ENCODE results near the gene DLG1.
A peak's percentile ranks its signal among the peaks of the same experiment; 100 is the strongest.

DLG1 gene

DNA sequence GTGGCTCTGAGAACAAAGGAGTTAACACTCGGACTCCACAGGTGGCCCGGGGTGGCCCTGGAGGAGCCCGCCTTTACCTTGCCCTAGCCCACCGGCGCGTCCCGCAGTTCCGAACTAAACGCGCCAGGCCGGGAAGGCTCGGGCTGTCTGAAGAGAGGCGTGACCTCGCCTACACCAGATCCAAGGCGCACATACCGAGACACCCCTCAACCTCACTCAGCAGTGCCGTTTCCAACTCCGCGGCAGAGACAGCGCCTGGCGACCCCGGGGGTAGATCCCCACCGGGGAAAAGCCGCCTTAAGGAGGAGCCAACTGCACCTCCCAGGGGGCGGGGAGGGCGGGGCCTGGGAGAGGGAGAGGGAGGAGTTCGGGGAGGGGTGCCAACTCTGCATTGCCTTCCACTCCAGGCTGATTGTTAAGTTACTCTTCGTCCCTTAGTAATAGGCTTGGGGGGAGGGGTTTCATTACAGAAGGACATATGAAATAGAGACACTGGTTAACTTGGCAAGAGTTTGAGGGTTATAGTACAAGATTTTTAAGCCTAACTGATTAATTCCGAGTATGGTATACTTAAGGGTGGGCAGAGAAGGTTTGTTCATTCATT is at the start of gene DLG1:
Gene DLG1 (minus strand): TSS at position 272 of the 604 bp plus-strand sequence. CDS start 1,408 bp downstream, outside the sequence.
- peak; percentile 91 for DNase-seq (ENCODE audit: low read depth)

DNA sequence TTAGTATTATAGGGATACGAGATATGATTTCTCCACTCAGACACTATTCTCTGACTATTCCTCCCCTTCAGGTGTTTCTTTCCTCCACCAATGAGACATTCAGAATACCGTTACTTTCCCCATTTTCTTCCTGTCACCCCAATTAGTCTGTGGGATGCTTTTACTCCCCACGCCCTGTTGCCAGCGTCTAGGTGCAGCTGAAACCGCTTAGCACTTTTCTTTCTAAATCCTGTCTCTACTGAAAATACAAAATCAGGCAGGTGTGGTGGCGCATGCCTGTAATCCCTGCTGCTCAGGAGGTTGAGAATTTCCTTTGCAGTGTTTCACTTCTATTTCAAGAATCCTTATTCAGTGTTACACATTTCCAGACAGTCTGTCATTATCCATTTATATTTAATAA is 49.6 kb upstream of the DLG1 start:
- no peak for DNase-seq (ENCODE audit: low read depth)

DNA sequence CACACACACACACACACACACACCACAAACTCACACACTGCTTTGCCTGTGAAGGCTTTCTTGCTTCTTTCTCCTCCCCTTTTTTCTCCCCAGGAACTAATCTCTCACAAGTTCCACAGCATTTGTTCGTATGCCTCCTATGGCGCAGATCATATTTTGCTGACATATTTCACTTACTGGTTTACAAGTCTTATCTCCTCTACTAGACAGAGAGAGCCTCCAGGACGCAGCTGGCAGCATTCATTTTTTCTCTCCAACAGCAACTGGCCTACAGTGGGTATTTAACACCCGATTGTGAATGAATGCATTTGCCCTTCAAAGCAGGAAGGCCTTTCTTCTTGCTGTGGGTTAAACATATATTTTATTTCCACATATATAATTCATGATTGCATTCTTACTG is 47.0 kb upstream of the DLG1 start:
- no peak for DNase-seq (ENCODE audit: low read depth)

DNA sequence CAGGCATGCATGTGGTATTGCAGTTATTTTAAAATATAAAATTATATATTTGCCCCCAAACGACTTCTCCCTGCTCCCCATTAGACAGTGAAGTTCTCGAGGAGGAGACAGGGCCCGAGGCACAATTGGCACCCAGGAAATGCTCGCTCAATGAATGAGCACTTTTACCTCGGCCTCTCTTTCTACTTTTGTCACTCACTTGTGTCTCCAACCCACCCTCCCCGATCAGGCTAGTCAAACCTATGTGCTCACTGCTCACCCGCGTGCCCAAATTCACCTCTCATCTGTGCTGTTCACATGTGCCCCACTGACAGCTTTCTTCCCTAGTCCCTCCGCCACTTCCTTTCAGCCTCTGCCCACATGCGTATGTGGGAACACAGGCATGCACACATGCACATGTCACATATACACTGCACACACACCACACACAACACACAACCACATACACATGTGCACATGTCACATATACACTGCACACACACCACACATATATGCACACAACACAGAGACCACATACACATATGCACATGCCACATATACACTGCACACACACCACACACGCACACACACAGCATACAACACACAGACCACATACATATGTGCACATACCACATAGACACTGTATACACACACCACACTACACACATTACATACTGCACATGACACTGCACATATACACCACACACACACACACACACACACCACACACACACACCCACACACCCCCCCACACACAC is 46.3 kb upstream of the DLG1 start:
- no peak for DNase-seq (ENCODE audit: low read depth)

DNA sequence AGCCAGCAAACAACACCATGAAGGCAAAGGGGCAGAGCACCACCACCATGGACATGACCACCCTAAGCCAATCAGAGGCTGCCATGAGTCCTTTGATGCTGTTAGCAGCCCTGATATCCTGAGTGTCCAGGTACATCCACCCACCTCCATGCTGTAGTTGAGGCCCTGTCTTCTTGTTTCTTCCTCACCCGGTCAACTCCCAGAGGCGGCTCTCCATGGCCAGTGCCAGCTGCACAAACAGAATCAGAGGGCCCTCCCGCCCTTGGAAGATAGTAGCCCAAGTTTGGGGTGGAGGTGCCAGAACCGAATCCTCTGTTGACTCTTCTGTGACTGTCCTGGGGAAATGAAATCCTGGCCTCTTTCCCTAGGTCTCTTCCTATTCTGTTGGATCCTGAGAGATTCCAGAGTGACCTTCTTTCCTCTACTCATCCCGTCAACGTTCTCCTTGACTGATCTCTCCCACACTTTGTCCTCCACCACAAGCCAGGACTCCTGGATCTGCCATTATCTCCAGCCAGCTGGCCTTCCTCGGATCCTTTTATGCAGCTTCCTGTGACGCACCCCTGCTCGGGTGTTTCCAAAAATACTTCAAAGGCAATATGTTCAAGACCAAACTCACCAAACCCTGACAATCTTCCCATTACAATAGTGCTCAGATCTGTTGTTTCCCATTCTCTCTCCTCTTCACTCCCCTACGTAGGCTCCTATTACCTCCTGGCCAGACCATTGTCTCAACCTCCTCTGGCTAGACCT is 45.4 kb upstream of the DLG1 start:
- no peak for DNase-seq (ENCODE audit: low read depth)

DNA sequence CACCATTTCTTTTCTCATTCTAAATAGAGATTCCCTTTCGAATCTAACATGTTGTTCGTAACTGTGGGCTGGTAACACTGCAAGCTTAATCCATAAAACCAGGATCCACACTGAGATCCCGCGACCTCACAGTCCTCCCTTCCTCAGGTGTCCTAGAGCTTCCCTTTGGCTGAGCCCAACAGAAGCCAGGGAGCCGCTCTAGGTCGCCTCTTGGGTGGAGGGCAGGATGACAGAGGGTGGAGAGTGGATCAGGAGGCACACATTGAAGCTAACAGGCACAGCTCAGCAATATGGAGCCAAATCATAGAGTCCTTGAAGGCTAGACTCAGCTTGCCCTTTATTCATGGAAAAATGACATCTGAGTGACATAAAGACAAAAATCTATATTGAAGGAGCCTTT is 44.7 kb upstream of the DLG1 start:
- DNase-seq (ENCODE audit: low read depth) = no peak

DNA sequence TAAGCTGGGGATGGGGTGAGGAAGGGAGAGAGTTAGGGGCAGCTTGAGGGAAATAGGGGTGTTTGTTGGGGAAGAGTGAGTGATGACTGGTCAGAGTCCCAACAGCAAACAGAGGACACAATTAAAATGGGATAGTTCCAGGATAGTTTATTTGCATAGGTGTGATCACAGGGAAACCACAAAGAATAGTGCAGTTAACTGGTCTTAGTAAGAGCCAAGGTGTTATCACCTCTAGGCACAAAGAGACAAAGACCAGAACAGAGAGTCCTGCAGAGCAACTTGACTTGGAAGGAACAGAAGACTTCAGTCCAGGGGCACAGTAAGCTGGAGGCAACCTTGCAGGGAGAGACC is 42.1 kb upstream of the DLG1 start:
- no peak for DNase-seq (ENCODE audit: low read depth)

DNA sequence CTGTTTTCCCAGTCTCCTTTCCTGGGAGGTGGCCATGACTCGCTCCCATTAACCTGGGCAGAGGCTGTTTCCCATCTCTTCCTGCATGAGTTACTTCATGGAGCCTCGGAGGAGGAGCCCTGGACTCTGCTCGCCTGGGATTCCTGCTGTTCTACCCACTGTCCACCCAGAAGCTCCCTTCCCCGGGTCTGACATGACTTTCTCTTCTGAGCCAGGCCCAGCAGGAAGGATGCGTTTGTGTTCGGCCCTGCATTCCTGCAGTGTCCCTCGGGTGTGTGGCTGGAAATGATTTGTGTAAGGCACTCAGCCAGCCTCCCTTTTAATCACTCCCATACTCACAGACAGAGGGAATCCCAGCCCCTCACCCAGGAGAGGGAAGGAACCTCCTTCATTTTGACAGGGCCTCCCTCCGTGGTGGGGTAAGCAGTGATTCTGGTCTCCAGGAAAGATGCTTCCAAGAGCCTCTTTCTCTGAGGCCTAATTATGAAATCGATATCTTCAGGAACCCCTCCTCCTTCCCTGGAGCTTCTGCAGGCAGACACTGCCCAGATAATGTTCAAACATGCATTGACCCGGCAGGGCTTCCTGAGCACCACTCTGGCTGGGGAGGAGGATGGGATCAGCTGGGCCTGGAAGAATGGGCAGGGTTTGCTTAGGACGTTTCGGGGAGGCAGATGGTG is 41.6 kb upstream of the DLG1 start:
- DNase-seq (ENCODE audit: low read depth) = peak; percentile 49

DNA sequence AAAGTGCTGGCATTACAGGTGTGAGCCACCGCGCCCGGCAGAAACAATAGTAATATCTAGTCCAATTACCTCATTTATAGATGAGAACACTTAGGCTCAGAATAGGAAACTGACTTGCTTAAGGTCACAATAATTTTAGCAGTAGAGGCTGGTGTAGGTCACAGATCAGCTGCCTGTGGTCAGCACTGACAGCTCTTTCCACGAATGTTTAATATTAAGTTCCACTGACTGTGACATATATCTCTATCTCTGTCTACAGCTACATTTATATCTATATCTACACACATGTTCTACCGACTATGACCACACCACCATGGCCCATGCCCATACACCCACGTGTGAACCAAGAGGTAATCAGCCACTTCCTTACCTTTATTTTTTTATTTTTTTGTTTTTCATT is 40.2 kb upstream of the DLG1 start:
- no peak for DNase-seq (ENCODE audit: low read depth)

DNA sequence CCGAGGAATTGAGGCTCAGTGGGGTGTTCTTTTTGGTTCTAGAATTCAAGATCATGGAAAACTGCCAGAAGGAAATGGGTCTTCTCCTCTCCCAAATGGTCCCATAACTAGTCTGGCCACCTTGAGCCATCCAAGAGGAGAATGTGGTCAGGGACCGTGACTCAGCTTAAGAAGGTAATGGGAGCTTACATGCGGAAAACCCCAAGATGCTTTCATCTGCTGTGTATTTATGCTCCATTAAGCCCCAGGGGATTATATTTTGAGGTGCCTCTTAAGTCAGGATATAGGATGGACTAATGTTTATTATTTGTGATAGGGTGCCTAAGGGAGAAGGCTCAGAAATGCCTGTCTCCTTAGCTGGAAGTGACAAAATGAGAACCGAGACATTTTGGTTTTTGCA is 39.2 kb upstream of the DLG1 start:
- DNase-seq (ENCODE audit: low read depth) = no peak

DNA sequence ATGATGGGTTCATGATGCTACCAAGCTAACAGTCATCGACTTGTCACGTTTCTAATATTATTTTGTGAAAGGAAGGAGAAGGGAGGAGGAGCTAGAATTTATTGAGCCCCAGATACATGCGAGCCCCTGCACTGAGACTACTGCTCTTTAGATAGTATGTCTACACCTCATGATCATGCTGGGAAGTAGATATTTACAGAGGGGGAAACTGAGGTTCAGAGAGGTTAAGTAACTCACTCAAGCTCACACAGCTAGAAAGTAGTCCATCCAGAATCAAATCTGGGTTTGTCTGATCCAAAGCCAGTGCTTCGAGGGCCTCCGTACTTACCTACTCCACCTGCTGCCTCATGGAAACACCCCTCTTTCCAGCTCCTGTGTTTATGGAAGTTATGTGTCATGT is 38.8 kb upstream of the DLG1 start:
- DNase-seq (ENCODE audit: low read depth) = no peak

DNA sequence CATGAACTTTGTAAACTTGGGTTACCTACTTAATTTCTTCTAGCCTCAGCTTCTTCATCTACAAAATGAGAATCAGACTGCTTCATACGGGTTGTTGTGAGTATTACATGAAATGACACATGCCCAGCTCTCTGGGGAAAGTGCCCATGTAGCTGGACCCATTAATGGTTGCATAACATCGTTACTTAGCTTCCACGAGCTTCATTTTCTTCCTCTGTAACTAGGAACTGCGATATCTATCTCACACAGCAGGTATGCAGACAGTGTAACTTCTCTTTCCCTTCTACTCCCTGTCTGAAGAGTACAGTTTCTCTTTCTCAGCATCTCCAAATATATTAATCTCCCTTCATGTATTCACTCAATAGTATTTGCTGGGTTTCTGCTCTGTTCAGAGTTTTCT is 37.9 kb upstream of the DLG1 start:
- no peak for DNase-seq (ENCODE audit: low read depth)

DNA sequence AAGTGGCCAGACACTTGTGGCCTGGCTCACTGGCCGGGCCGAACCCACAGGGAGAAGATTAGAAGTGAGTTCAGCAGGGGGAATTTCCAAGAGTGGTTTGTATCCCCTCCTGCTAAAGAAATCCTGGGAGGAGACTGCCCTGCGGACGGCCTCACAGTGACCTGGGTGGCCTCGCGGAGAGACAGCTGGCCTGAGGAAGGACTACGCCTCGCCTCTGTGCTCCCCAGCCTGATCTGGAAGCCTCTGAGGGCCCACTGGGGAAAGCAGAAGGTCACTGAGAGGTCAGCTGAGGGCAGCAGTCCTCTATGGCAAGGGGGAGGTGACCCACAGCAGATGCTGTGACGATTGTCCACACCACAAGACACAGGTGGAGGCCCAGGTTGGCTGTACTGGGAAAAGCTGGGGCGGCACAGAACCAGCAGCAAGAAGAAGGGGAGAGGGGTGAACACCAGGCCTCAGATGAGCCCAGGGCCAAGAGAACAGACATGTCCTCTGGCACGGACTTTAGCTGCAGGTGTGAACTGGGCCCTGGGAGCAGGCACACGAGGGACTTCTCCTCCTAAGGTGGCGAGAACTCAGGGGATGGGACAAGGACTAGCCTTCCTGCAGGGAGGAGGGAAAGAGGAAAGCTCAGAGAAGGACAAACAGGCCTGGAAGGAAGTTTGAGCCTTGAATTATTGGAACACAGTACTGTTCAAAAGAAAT is 37.2 kb upstream of the DLG1 start:
- DNase-seq (ENCODE audit: low read depth) = no peak

DNA sequence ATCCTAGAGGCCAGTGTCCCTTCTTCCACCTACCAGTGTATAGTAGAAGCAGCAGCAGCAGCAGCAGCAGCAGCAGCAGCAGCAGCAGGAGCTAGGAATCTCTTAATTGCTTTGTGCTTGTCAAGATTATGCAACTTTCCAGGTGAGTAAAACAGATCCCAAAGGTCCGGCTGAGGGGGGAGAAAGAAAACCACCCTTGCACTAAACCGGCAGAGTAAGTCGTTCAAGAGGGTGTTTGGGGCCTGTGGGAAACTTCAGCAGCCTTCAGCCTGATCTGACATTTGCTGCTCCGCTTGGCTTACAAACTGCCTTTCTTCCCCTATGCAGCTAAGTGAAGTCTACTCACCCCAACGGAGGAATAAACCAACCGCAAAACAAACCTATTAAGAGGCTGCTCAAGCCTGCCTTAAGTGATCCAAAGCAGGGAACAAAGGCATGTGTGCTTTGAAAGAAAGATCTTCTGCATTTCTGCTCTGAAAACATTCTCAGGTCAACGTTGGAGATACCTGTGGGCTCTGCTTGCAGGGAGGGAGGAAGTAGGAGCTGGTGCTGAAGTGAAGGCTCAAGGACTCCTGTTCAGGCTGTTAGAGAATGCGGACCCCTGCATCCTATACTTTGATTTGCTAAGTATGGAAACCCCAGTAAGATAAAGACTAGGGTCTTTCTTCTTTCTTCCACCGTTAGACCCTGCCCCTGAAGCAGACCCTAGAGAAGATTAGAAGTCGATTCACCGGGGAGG is 35.7 kb upstream of the DLG1 start:
- DNase-seq (ENCODE audit: low read depth) = no peak

DNA sequence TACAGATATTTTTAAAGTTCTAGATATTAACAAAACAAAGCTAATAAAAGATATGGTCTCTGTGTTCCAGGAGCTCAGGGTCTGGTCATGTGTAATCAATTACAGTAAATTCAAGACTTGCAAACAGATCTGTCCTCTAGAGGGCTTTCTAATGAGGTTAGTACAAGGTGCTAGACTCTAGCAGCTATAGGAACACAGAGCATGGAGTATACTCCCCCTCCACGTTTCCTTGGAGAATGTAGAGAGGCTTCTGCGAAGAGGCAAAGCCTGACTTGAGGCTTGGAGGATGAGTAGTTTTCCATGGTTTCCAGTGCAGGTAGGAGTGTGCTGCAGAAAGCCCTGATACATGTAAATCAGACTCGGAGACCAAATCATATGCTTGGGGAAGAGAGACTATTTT is 32.7 kb upstream of the DLG1 start:
- no peak for DNase-seq (ENCODE audit: low read depth)

DNA sequence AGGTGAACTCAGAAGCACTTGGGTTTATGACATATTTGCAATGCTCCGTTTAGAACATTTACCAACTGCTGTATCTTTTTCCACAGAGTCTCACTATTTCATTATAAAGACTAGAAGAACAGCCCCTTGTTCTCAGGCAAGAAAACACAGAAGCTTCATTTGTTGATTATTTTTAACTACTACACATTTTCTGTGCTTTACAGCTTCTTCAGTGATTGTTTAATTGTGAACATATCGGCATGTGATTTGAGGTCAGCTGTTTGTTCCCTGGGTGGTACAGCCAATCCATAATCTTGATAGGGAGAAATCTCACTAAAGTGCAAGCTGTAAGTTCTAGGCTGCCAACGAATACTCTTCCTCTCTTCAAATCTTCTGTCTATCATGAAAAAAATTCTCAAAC is 31.0 kb upstream of the DLG1 start:
- no peak for DNase-seq (ENCODE audit: low read depth)

DNA sequence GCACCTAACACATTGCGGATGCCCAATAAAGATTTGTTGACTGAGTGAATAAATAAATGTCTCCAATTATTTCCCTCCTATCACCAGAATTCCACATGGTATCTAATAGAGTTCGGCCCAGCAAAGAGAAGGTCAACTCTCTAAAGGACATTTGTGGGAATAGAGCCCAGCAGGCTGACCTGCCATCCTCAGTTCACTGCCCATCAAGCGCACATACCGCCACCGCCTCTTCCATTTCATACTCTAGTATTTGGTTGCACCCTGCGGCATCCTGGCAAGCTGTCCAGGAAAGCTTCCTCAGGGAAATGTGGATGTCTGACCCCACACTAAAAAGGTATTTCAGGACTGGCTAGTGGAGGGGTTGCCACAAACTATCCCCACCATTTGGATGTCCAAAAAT is 29.8 kb upstream of the DLG1 start:
- DNase-seq (ENCODE audit: low read depth) = no peak

DNA sequence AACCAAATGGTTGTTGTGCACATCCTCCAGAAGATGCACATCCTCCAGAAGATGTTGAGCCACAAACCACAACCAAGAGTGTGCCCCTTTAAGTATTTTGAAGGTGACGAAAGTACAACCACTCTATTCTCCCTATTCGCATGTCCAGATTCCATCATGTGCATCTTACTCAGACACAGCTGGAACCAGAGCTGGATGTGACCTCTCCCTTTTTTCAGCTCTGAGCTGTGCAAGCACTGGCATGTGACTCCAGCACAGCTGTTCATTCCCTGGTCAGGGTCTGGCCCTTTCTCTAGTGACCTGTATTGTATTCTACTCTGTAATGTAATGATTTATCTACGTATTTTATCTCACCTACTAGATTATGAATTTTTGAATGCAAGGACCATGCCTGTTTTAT is 29.3 kb upstream of the DLG1 start:
- no peak for DNase-seq (ENCODE audit: low read depth)

DNA sequence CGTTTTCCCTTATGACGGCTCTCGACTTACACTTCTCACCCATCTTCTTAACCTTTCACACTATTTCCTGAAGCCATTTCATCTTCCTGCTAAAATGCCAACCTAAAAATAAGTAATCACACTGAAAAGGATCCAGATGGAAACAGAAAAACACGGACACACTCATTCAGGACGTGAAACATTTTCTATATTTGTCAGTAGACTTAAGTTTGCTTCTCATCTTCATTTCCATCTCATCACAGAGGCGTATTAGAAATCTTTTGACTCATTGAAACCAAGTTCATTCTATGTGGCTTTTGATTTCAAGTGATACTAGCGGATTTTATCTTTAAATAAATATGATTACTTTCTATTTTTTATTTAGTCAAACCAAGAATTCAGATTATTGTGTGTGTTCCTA is 27.4 kb upstream of the DLG1 start:
- DNase-seq (ENCODE audit: low read depth) = no peak

DNA sequence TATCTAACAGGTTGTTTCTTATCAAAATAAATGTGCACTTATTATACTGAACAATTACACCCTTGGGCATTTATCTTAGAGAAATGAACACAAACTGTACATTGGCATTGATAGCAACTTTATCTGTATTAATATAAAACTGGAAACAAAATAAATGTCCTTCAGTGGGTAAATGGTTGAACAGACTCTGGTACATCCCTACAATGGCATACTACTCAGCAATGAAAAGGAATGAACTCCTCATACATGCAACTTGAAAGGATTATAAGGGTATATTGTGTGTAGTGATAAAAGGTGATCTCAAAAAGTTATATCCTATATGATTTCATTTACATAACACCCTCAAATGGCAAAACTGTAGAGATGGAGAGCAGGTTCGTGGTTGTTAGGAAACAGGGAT is 23.7 kb upstream of the DLG1 start:
- no peak for DNase-seq (ENCODE audit: low read depth)

DNA sequence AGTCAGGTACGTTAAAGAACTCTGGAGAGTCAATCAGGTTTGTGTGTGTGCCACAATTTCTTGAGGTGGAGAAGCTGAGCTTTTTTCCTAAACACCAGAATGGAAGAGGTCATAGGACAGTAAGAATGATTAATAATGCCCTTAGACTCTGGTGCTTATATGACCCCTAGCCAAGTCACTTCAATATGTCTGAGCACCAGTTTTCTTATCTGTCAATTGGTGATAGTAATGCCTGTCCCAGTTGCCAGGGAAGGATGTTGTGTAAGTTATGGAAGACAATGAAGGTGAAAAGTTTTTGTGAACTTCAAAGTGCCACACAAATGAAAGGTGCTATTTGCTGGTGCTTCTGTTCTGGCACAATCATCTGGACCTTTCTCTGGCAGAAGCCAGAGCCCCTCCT is 22.2 kb upstream of the DLG1 start:
- DNase-seq (ENCODE audit: low read depth) = no peak

All from fibroblast of the conjunctiva (primary cell).